ENCODE data around the gene PLXND1.

Gene PLXND1

DNA sequence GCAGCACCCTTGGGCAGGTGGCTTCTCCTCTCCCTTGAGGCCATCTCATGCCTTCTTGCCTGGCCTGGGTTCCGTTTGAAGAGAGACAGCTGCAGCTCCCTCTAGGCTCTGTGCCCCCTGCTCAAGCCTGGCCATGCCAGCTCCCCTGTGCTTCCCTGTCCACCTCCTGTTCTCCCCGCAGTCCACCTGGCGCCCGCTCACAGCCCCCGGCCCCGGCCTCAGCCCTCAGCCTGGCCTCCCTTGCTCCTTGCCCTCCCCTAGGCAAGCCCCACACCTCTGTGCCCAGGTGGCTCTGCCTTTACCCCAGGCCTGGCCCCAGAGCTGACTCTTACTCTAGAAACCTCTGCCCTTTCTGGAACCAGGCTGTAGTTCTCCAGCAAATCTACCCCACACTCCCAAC lies 91.9 kb downstream of the PLXND1 start:
- Histone ChIP-seq H3K9me3 (ENCODE audit: low read depth, low read length) (no peaks in the 10 kb centered on the region), H3K9ac (ENCODE audit: insufficient read length) (no peak overlapping the region), H3K4me3 (no peak overlapping the region), H3K36me3 (ENCODE audit: insufficient read depth, low read length) (no peaks in the 10 kb centered on the region), H3K27ac (no peak overlapping the region)
- DNase-seq (ENCODE audit: low read depth, low spot score): no peak
- TF ChIP-seq FOXP2 (optimal IDR thresholded peaks at IDR 0.05; ENCODE audit: control extremely low read depth, extremely low read length, insufficient read depth) (no peak), POLR2AphosphoS5 (IDR thresholded peaks at IDR 0.05; ENCODE audit: borderline replicate concordance, low read depth, low read length) (no peak), EZH2 (IDR thresholded peaks at IDR 0.05) (no peak)

DNA sequence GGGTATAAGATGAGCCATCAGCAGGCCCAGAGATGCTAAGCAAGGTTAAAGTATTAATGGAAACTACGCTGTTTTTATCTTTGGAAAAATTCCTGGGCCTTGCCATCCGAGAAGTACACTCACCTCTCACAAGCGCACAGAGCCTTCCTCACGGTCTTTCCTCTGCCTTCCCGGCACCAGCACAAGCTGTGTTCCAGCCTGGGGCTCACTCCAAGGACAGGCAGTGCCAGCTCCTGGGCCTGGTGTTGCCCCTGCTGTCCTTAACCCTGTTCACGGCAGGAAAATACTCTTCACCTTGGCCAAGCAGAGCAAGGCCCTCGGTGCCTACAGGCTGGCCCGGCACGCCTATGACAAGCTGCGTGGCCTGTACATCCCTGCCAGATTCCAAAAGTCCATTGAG lies 92.4 kb downstream of the PLXND1 start:
- no peaks in the 10 kb centered on the region for H3K36me3 ChIP-seq (ENCODE audit: insufficient read depth, low read length)
- DNase-seq (ENCODE audit: low read depth, low spot score): no peak
- no peak overlapping the region for H3K27ac ChIP-seq
- H3K4me3 ChIP-seq: no peak overlapping the region
- TF ChIP-seq FOXP2 (optimal IDR thresholded peaks at IDR 0.05; ENCODE audit: control extremely low read depth, extremely low read length, insufficient read depth) (no peak), POLR2AphosphoS5 (IDR thresholded peaks at IDR 0.05; ENCODE audit: borderline replicate concordance, low read depth, low read length) (no peak), EZH2 (IDR thresholded peaks at IDR 0.05) (no peak)
- H3K9ac ChIP-seq (ENCODE audit: insufficient read length): no peak overlapping the region
- no peaks in the 10 kb centered on the region for H3K9me3 ChIP-seq (ENCODE audit: low read depth, low read length)

- DNase-seq (ENCODE audit: low read depth, low spot score): no peak
- no peaks in the 10 kb centered on the region for H3K9me3 ChIP-seq (ENCODE audit: low read depth, low read length)
- no peak overlapping the region for H3K27ac ChIP-seq
- no peaks in the 10 kb centered on the region for H3K36me3 ChIP-seq (ENCODE audit: insufficient read depth, low read length)
- no peak overlapping the region for H3K9ac ChIP-seq (ENCODE audit: insufficient read length)
- no peak for TF ChIP-seq FOXP2 (optimal IDR thresholded peaks at IDR 0.05; ENCODE audit: control extremely low read depth, extremely low read length, insufficient read depth)
- TF ChIP-seq EZH2 (IDR thresholded peaks at IDR 0.05): no peak
- no peak overlapping the region for H3K4me3 ChIP-seq
These were observed 92.8 kb downstream of the PLXND1 start for GRCh38 chr3:129513705-129514104.

DNA sequence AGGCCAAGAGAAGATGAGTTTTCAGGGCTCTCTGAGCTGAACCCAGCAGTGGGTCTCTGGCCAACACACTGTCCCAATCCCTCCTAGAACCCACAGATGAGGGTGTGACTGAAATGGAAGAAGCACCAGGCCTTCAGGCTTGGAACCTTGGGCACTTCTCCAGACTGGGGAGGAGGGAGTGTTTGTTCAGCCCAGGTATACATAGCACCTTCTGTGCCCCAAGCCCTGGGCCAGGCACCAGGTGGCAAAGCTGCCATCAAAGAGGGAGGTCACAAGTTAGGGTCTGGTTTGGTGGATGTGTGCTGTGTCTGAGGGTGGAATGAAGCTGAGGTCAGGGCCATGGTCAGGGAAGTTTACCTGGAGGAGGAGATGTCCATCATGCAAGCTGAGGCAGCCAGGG lies 93.9 kb downstream of the PLXND1 start:
- Histone ChIP-seq H3K27ac (no peak overlapping the region), H3K9ac (ENCODE audit: insufficient read length) (no peak overlapping the region), H3K9me3 (ENCODE audit: low read depth, low read length) (no peaks in the 10 kb centered on the region), H3K36me3 (ENCODE audit: insufficient read depth, low read length) (no peaks in the 10 kb centered on the region), H3K4me3 (no peak overlapping the region)
- TF ChIP-seq FOXP2 (optimal IDR thresholded peaks at IDR 0.05; ENCODE audit: control extremely low read depth, extremely low read length, insufficient read depth): no peak
- TF ChIP-seq POLR2AphosphoS5 (IDR thresholded peaks at IDR 0.05; ENCODE audit: borderline replicate concordance, low read depth, low read length): no peak
- TF ChIP-seq EZH2 (IDR thresholded peaks at IDR 0.05): no peak
- no peak for DNase-seq (ENCODE audit: low read depth, low spot score)

DNA sequence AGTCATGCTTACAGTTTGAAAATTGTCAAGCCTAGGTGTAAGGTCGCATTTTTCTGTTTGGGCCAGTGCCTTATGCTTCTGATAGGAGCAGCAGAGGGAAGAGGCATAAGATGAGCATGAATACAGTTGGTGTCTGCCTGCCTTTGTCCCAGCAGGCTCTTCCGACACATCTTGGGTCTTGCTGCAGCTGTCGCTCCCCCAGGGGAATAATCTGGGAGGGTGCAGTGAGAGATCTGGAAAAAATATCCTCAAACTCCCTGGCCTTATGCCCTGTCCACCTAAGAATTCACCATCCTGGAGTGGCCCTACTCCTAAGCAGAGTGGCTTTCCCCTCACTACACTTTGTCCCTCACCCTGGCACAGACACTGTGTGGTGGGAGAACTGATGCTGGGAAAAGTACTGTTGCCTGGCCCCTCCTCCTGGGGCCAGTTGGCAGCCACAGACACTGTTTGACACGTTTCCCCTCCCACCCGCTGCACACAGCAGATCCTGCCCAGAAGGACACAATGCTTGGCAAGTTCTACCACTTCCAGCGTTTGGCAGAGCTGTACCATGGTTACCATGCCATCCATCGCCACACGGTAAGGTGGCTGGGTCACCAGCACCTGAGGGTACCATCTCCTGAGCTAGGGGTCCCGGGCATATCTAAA lies 99.2 kb downstream of the PLXND1 start:
- H3K27ac ChIP-seq: no peak overlapping the region
- no peak for TF ChIP-seq POLR2AphosphoS5 (IDR thresholded peaks at IDR 0.05; ENCODE audit: borderline replicate concordance, low read depth, low read length)
- TF ChIP-seq EZH2 (IDR thresholded peaks at IDR 0.05): no peak
- TF ChIP-seq FOXP2 (optimal IDR thresholded peaks at IDR 0.05; ENCODE audit: control extremely low read depth, extremely low read length, insufficient read depth): no peak
- no peaks in the 10 kb centered on the region for H3K9me3 ChIP-seq (ENCODE audit: low read depth, low read length)
- DNase-seq (ENCODE audit: low read depth, low spot score): no peak
- no peaks in the 10 kb centered on the region for H3K36me3 ChIP-seq (ENCODE audit: insufficient read depth, low read length)
- H3K9ac ChIP-seq (ENCODE audit: insufficient read length): no peak overlapping the region
- no peak overlapping the region for H3K4me3 ChIP-seq

DNA sequence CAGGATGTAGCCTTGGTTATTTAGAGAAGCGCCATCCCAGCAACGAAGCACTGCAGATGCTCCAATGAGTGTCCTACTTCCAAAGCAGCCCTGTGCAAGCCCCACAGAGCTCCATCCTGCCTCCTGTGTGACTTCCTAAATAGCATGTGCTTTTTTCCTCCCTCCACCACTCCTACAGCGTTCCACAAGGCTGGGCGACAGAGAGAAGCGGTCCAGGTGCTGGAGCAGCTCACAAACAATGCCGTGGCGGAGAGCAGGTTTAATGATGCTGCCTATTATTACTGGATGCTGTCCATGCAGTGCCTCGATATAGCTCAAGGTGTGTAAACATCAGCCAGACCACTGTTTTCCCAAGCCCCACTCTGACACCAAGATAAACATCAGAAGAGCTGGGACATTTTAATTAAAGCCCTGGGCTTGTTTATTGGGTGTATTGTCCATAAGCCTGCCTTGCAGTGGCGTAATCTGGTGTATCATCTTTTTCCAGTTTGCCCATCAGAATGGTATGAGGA lies 100.2 kb downstream of the PLXND1 start:
- no peak for DNase-seq (ENCODE audit: low read depth, low spot score)
- no peak for TF ChIP-seq POLR2AphosphoS5 (IDR thresholded peaks at IDR 0.05; ENCODE audit: borderline replicate concordance, low read depth, low read length)
- TF ChIP-seq FOXP2 (optimal IDR thresholded peaks at IDR 0.05; ENCODE audit: control extremely low read depth, extremely low read length, insufficient read depth): no peak
- TF ChIP-seq EZH2 (IDR thresholded peaks at IDR 0.05): no peak
- no peak overlapping the region for H3K27ac ChIP-seq
- H3K36me3 ChIP-seq (ENCODE audit: insufficient read depth, low read length): no peaks in the 10 kb centered on the region
- no peak overlapping the region for H3K9ac ChIP-seq (ENCODE audit: insufficient read length)
- no peak overlapping the region for H3K4me3 ChIP-seq
- no peaks in the 10 kb centered on the region for H3K9me3 ChIP-seq (ENCODE audit: low read depth, low read length)

- Histone ChIP-seq H3K36me3 (ENCODE audit: insufficient read depth, low read length) (no peaks in the 10 kb centered on the region; the same call in 1 of the 2 replicates), H3K4me3 (no peak overlapping the region), H3K9me3 (ENCODE audit: low read depth, low read length) (no peaks in the 10 kb centered on the region), H3K27ac (no peak overlapping the region), H3K9ac (ENCODE audit: insufficient read length) (no peak overlapping the region)
- no peak for TF ChIP-seq FOXP2 (optimal IDR thresholded peaks at IDR 0.05; ENCODE audit: control extremely low read depth, extremely low read length, insufficient read depth)
- no peak for TF ChIP-seq EZH2 (IDR thresholded peaks at IDR 0.05)
- no peak for TF ChIP-seq POLR2AphosphoS5 (IDR thresholded peaks at IDR 0.05; ENCODE audit: borderline replicate concordance, low read depth, low read length)
- no peak for DNase-seq (ENCODE audit: low read depth, low spot score)
These were observed 101.1 kb downstream of the PLXND1 start for GRCh38 chr3:129505341-129505740.
